Dermis blood vessel endothelial cell (primary cell): ENCODE data around the gene EXOC4. TPM values are rescaled to one million over a fixed set of nuclear protein-coding genes. Genes with fewer than 3 reads are reported as not detected.
"Not testable (repeated sequence)": the region's sequence is repeated elsewhere in the genome, so short reads cannot be mapped to it uniquely, and the experiment has no call there.

Experiments used
- DNase-seq: peaks from one replicate; pipeline ENCODE4 v3.0.0; 2010
- total RNA-seq: library from RNA; depleted of rRNA; stranded (reverse); fragments of >200 nt; gene quantifications from 2 replicates; pipeline ENCODE4 v1.2.3, GENCODE V29; 2014

The EXOC4 gene
- total RNA-seq, 1 donor from 2014 or later = 112 TPM

- DNase-seq = not testable (repeated sequence)
Measured at GRCh38 chr7:133278975-133279374, 26.1 kb downstream of the EXOC4 start.

DNA sequence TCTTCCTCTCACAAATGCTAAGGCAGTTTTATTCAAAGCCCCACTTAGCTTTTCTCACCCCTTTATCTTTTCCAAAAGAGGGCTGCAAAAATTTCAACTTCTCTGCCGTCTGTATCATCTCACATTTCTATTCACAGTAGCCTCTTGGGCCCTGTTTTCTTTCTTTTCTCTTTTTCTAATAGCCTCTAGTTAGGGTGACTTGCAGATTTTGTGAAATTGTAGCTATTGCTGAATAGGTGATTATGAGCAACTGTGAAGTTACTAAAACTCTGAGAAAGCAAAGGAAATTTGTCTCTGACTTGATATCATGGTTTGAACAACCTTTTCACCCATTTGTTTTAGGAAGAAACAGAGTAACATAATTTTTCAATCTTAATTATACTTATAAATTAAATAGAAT lies 29.2 kb downstream of the EXOC4 start:
- DNase-seq = no peak

DNA sequence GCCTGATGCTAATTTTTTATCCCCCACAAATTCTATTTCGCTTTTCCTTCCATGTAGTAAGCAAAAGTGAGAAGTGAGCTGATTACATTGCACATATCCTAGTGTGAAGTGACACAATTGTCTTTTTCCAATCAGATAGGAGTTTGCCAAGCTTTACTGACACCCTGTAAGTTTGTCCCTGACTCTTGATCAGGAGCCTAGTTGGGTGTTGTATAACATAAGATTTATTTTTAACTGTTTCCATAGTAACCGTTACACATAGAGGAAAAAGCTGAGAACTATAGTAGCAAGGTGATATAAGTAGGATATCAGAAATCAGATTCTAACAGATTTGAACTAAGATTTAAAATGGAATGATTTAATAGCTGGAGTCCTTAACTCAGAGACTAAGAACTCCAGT lies 31.2 kb downstream of the EXOC4 start:
- DNase-seq = no peak

GRCh38 chr7:133288970-133289369 lies 36.1 kb downstream of the EXOC4 start:
- DNase-seq = no peak

DNA sequence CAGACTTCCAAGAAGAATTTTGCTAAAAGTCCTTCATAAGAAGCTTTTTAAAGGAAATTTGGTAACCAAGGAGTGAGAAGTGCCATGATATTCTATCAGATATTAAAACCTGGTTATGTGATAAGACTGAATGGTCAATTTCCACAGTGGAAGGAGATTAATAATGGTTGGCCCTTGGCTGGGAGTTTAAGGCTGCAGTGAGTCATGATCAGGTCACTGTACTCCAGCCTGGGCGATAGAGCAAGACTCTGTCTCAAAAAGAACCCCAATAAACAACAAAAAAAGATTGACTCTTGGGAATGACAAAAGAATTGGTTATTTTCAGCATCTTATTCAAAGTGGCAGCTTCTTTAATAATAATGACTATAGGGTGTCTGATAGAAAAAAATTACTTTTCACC lies 37.2 kb downstream of the EXOC4 start:
- DNase-seq = peak; percentile 32

GRCh38 chr7:133290676-133291333 lies 37.9 kb downstream of the EXOC4 start:
- DNase-seq = peak; percentile 15

DNA sequence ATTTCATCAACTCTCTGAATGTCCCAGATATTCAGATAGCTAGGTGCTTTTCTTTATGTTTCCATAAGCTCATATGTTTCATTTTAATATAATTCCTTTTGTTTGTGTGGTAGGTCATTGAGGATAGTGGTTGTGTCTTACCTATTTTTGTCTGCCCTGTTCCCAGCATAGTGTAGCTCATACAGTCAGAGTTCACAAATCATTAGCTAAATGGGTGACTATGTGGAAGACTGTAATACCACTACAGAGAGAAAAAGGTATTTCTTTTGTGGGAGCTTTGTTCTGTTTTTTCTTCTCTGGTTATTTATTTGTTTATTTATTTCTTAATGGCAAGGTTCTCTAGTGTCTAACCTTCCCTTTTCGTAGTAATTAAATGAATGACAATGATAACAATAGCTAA lies 39.8 kb downstream of the EXOC4 start:
- no peak for DNase-seq

DNA sequence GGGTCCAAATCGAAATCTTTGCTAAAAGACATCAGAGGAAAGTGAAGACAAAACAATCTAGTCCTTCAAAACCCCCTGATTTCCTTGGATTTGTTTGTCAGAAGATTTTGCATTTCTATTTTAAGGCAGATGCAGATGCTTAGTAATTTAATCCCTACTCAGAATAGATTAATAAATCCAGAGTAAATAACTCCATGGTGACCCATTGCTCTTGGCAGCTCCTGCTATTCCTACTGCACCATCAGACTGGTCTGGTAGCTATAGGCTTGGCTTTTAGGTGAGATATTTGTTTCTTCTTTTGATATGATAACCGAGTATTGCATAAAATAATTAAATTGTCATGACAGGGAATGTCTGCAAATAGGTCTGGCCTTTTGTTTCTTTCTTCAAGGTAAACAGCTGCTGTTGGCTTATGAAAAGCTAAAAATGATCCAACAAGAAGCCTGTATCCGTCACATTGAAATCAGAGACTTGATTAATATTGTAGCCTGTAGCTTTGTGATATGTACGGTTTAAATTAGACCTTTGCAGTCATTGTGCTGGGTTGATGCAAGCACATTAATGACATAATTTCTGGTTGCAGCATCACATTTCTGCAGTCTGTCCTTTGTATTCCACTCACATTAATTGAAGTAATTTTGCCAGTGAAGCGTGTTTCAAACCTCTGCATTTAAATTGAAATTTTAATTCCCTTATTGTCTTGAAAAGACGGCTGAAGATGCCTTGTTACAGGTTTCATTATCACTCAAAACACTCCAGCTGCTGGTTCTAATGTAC lies 40.7 kb downstream of the EXOC4 start:
- DNase-seq = no peak

DNA sequence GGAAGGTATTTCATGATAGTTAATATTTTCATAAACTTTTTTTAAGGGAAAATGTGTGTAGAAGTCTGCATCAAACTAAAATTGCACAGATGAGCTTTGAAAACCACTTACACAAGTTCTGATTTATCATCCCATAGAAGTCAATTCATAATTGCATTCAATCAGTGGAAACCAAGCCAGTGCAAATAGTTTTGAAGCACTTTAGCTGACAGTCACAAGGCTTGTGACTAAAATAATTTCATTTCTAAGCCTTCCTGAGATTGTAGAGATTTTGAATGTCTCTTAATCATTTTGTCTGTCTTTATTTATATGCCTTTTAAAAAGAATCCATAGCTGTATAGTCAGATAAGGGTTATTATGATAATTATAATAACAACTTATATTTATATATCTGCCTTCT lies 41.4 kb downstream of the EXOC4 start:
- no peak for DNase-seq

DNA sequence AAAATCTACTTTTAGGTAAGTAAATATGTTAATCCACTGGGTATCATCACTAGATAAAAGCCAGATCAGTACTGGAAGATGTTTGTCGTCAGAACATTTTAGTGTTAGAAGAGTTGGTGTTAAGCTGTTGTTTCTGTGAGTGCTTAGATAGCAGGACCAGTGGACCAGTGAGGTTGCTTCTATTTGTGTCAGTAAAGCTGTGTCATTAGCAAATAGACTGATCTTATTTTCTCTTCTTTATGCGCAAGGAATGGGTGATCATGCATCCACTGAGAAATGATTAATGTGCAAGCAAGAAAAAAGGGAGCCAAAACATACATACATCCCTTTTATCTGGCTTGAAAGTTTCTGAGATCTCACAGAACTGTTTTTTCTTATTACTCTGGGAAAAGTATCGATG lies 42.6 kb downstream of the EXOC4 start:
- no peak for DNase-seq

DNA sequence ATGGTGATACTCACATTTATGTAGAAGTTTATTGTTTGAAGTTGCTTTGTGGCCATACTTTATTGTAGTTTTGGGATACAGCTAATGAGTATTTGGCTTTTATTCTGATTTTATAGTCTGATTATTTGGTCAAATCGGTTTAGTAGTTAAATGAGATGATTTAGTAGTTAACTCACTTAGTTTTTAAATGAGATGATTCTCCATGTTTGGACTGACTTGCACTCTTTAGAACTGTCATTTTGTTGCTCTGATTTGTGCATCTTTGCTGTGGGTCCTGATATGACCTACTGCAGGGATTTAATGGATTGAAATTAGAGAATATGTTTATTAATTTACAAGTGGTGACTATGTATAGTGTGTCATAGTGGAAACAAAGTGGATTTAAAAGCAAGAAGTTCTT lies 44.2 kb downstream of the EXOC4 start:
- no peak for DNase-seq

DNA sequence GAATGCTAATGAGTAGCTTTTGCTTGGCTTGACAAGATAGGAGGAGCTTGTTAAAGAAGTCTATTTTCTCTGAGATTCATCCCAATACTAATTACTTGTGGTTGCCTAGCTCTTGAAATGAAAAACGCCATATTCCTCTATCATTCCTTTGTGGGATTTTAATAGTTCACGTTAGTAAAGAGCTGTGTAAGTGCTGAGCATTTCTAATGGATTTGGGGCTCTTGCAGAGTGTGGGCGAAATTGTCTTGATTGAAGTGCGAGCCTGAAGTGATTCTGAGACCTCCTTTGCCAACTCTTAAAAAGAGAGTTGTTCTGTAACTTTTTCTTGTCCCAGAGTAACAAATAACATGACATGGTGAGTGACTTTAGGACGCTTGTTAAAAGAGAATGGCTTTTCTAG lies 45.2 kb downstream of the EXOC4 start:
- DNase-seq = no peak

- DNase-seq = no peak
Measured at GRCh38 chr7:133299676-133300075, 46.8 kb downstream of the EXOC4 start.

GRCh38 chr7:133300088-133300487 lies 47.2 kb downstream of the EXOC4 start:
- no peak for DNase-seq

GRCh38 chr7:133300811-133301210 lies 47.9 kb downstream of the EXOC4 start:
- DNase-seq = no peak

GRCh38 chr7:133301444-133301843 lies 48.6 kb downstream of the EXOC4 start:
- DNase-seq = peak; percentile 11

- DNase-seq = no peak
Measured at GRCh38 chr7:133303372-133303771, 50.5 kb downstream of the EXOC4 start.

- DNase-seq = no peak
Measured at GRCh38 chr7:133303931-133304330, 51.1 kb downstream of the EXOC4 start.

GRCh38 chr7:133309333-133309732 lies 56.5 kb downstream of the EXOC4 start:
- no peak for DNase-seq

GRCh38 chr7:133310232-133310862 lies 57.5 kb downstream of the EXOC4 start:
- DNase-seq = peak; percentile 85

DNA sequence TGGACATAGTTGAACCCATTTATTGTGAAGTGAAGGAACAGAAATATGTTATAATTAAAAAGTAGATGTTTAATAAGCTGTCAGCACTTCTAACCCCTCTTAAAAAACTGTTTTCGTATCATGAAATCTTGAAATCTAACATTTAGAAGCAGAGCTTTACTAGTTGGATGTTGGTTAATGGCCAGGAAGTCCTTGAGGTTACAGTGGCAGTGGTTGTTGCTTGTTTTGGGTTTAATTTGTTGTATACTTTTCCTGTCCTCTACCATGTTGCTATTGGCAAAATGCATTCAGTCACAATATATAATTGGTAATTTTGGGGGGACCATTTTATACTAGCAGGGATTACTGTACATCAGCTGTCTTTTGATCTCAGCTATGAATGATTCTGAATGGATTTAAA lies 60.7 kb downstream of the EXOC4 start:
- DNase-seq = no peak

GRCh38 chr7:133314084-133314483 lies 61.2 kb downstream of the EXOC4 start:
- DNase-seq = no peak

GRCh38 chr7:133315332-133316040 lies 62.6 kb downstream of the EXOC4 start:
- peak; percentile 57 for DNase-seq
